Skeletal muscle cell (primary cell): ENCODE results near the gene TGOLN2.
"Not testable (repeated sequence)": the region's sequence is repeated elsewhere in the genome, so short reads cannot be mapped to it uniquely, and the experiment has no call there.

Experiments
- DNase-seq: peaks from one replicate; pipeline ENCODE4 v3.0.0-alpha.2; 2010; ENCODE audit warnings: low read depth
- H3K4me3 ChIP-seq: 2 replicates; pipeline ENCODE4 v1.5.1; 2011; ENCODE audit warnings: low read depth, mild to moderate bottlenecking, control low read depth, low read length, moderate library complexity

Gene TGOLN2

GRCh38 chr2:85327822-85328617 lies at the start of gene TGOLN2:
TSS of gene TGOLN2 (minus strand) at chr2:85327989. CDS start at chr2:85327962, 27 bp downstream.
- DNase-seq, result peak; percentile 62
- peak within 1 kb of the TSS; percentile 78 for H3K4me3 ChIP-seq

GRCh38 chr2:85377083-85377482 lies 49.3 kb upstream of the TGOLN2 start:
- no peak overlapping the region for H3K4me3 ChIP-seq
- no peak for DNase-seq

- no peak for DNase-seq
These were observed 48.7 kb upstream of the TGOLN2 start for GRCh38 chr2:85376291-85377065.

GRCh38 chr2:85371045-85371444 lies 43.3 kb upstream of the TGOLN2 start:
- H3K4me3 ChIP-seq, result no peak overlapping the region

More at GRCh38 chr2:85376291-85377065, 48.7 kb upstream of the TGOLN2 start:
- no peak overlapping the region for H3K4me3 ChIP-seq

GRCh38 chr2:85369500-85369899 lies 41.7 kb upstream of the TGOLN2 start:
- no peak for DNase-seq
- H3K4me3 ChIP-seq, result no peak overlapping the region

More at GRCh38 chr2:85371045-85371444, 43.3 kb upstream of the TGOLN2 start:
- DNase-seq, result no peak

GRCh38 chr2:85368921-85369320 lies 41.1 kb upstream of the TGOLN2 start:
- no peak overlapping the region for H3K4me3 ChIP-seq
- peak; percentile 9 for DNase-seq

GRCh38 chr2:85367180-85367579 lies 39.4 kb upstream of the TGOLN2 start:
- DNase-seq, result no peak
- H3K4me3 ChIP-seq, result no peak overlapping the region

- not testable (repeated sequence) for DNase-seq
These were observed 35.0 kb upstream of the TGOLN2 start for GRCh38 chr2:85362653-85363387.

GRCh38 chr2:85357736-85358135 lies 29.9 kb upstream of the TGOLN2 start:
- no peak for DNase-seq
- H3K4me3 ChIP-seq, result no peak overlapping the region

More at GRCh38 chr2:85362653-85363387, 35.0 kb upstream of the TGOLN2 start:
- H3K4me3 ChIP-seq, result not testable (repeated sequence)

GRCh38 chr2:85356186-85356585 lies 28.4 kb upstream of the TGOLN2 start:
- no peak overlapping the region for H3K4me3 ChIP-seq
- no peak for DNase-seq

- no peak for DNase-seq
- H3K4me3 ChIP-seq, result peak overlapping the region; percentile 74
These were observed 27.7 kb upstream of the TGOLN2 start for GRCh38 chr2:85355521-85355920.

- H3K4me3 ChIP-seq, result peak overlapping the region; percentile 74
- DNase-seq, result no peak
These were observed 27.3 kb upstream of the TGOLN2 start for GRCh38 chr2:85355073-85355410.

GRCh38 chr2:85354286-85355072 lies 26.7 kb upstream of the TGOLN2 start, which contains the start of the genes ELMOD3 and RETSAT:
TSS of gene ELMOD3 (plus strand) at chr2:85354769. CDS start at chr2:85357199, 2,430 bp downstream.
TSS of gene RETSAT (minus strand) at chr2:85354528. CDS start at chr2:85354507, 21 bp downstream.
- peak within 1 kb of the TSS; percentile 74 for H3K4me3 ChIP-seq
- peak; percentile 99 for DNase-seq

- peak overlapping the region; percentile 74 for H3K4me3 ChIP-seq
- no peak for DNase-seq
These were observed 26.1 kb upstream of the TGOLN2 start for GRCh38 chr2:85353876-85354285.

- H3K4me3 ChIP-seq, result no peak overlapping the region
- no peak for DNase-seq
These were observed 19.8 kb upstream of the TGOLN2 start for GRCh38 chr2:85347599-85347998.

- DNase-seq, result no peak
- H3K4me3 ChIP-seq, result no peak overlapping the region
These were observed 16.7 kb upstream of the TGOLN2 start for GRCh38 chr2:85344356-85344954.

- not testable (repeated sequence) for DNase-seq, H3K4me3 ChIP-seq
These were observed 15.6 kb upstream of the TGOLN2 start for GRCh38 chr2:85343207-85343895.

- no peak overlapping the region for H3K4me3 ChIP-seq
- no peak for DNase-seq
These were observed 14.4 kb upstream of the TGOLN2 start for GRCh38 chr2:85342156-85342555.
